Hepatocyte (in vitro differentiated cells): Measurements from ENCODE around the gene TFCP2L1. TPM values are rescaled to one million over a fixed set of nuclear protein-coding genes. Genes with fewer than 3 reads are reported as not detected.

ENCODE experiments used
- DNase-seq: peaks from one replicate; pipeline ENCODE4 v3.0.0-alpha.2; 2016; ENCODE audit warnings: low spot score
- H2AFZ ChIP-seq: fragments of 200-600 bp; sonication (generic); 2 replicates; pipeline ENCODE4 v1.6.0; 2016; ENCODE audit warnings: antibody characterized with exemption, mild to moderate bottlenecking
- H3K27ac ChIP-seq: fragments of 200-600 bp; sonication (generic); 2 replicates; pipeline ENCODE4 v1.5.1; 2016; ENCODE audit warnings: mild to moderate bottlenecking
- H3K27me3 ChIP-seq: fragments of 200-600 bp; sonication (generic); 2 replicates; pipeline ENCODE4 v1.6.1; 2016
- H3K36me3 ChIP-seq: fragments of 200-600 bp; sonication (generic); replicated peaks from 2 replicates; pipeline ENCODE4 v1.5.1; 2016; ENCODE audit warnings: low read depth; ENCODE audit not compliant: insufficient read depth
- H3K4me1 ChIP-seq: fragments of 200-600 bp; sonication (generic); 2 replicates; pipeline ENCODE4 v1.5.1; 2016; ENCODE audit warnings: mild to moderate bottlenecking, moderate library complexity; ENCODE audit not compliant: insufficient read depth
- H3K4me2 ChIP-seq: fragments of 200-600 bp; sonication (generic); 2 replicates; pipeline ENCODE4 v1.6.0; 2016
- H3K4me3 ChIP-seq: fragments of 200-600 bp; sonication (generic); 2 replicates; pipeline ENCODE4 v1.5.1; 2016; ENCODE audit warnings: mild to moderate bottlenecking
- H3K79me2 ChIP-seq: fragments of 200-600 bp; sonication (generic); 2 replicates; pipeline ENCODE4 v1.6.0; 2017; ENCODE audit warnings: mild to moderate bottlenecking
- H3K9me2 ChIP-seq: fragments of 200-600 bp; sonication (generic); replicated peaks from 2 replicates; pipeline ENCODE4 v1.6.0; 2017; ENCODE audit warnings: mild to moderate bottlenecking; ENCODE audit not compliant: insufficient read depth
- H3K9me3 ChIP-seq: fragments of 200-600 bp; sonication (generic); 2 replicates; pipeline ENCODE4 v1.5.1; 2016; ENCODE audit warnings: low read depth, mild to moderate bottlenecking
- H4K20me1 ChIP-seq: fragments of 200-600 bp; sonication (generic); 2 replicates; pipeline ENCODE4 v1.6.0; 2016; ENCODE audit warnings: mild to moderate bottlenecking; ENCODE audit not compliant: insufficient read depth, poor library complexity, severe bottlenecking
- CTCF ChIP-seq: fragments of 200-600 bp; sonication (generic); IDR thresholded peaks from 2 replicates; pipeline ENCODE4 v1.5.1; 2016; ENCODE audit warnings: antibody characterized with exemption, mild to moderate bottlenecking; ENCODE audit not compliant: poor library complexity
- EZH2 ChIP-seq: fragments of 200-600 bp; sonication (generic); IDR thresholded peaks from 2 replicates; pipeline ENCODE4 v1.6.1; 2016; ENCODE audit warnings: antibody characterized with exemption, mild to moderate bottlenecking, borderline replicate concordance
- EZH2phosphoT487 ChIP-seq: fragments of 200-600 bp; sonication (generic); IDR thresholded peaks from one replicate; pipeline ENCODE4 v1.6.1; 2018; ENCODE audit warnings: antibody characterized with exemption, mild to moderate bottlenecking, low read depth, moderate library complexity; ENCODE audit not compliant: unreplicated experiment, severe bottlenecking
- WGBS: methylation state at CpG from one replicate; pipeline ENCODE4 v1.1.6; 2016; ENCODE audit warnings: low lambda C conversion rate; ENCODE audit errors: missing lambda C conversion rate; 5-methylcytosine and 5-hydroxymethylcytosine counted together
- polyA plus RNA-seq: library from polyadenylated mRNA; unstranded; fragments of >200 nt; fragmentation: Nextera tagmentation; extraction: Ambion mirVana; gene quantifications from 2 replicates; pipeline ENCODE4 v1.2.1, GENCODE V29; 2016
- total RNA-seq: library from RNA; depleted of rRNA; stranded (reverse); fragments of >200 nt; gene quantifications from 2 replicates; pipeline ENCODE4 v1.2.3, GENCODE V29; 2014

TFCP2L1 gene
- total and polyA plus RNA-seq, 2 experiments from 2014 or later: 1.1 to 2.5 TPM

- Histone ChIP-seq H3K4me2 (no peak overlapping the region), H3K4me1 (no peaks in the 10 kb centered on the region), H3K9me2 (no peaks in the 10 kb centered on the region), H4K20me1 (no peaks in the 10 kb centered on the region), H3K4me3 (no peak overlapping the region), H3K9me3 (no peaks in the 10 kb centered on the region), H3K79me2 (no peaks in the 10 kb centered on the region), H3K27me3 (no peaks in the 10 kb centered on the region), H3K27ac (no peak overlapping the region), H2AFZ (no peak overlapping the region), H3K36me3 (no peaks in the 10 kb centered on the region)
- TF ChIP-seq EZH2phosphoT487 (no peak), EZH2 (no peak), CTCF (no peak)
- DNase-seq: no peak
- 91% methylated on average over 2 of the region's 2 CpGs for WGBS
Observed at GRCh38 chr2:121235542-121235941, 49.5 kb downstream of the TFCP2L1 start.

- no peaks in the 10 kb centered on the region for H4K20me1 ChIP-seq
- no peak overlapping the region for H2AFZ ChIP-seq
- H3K4me1 ChIP-seq: no peaks in the 10 kb centered on the region
- TF ChIP-seq CTCF (no peak), EZH2 (no peak), EZH2phosphoT487 (no peak)
- no peaks in the 10 kb centered on the region for H3K9me3 ChIP-seq
- no peaks in the 10 kb centered on the region for H3K36me3 ChIP-seq
- H3K4me2 ChIP-seq: no peak overlapping the region
- H3K9me2 ChIP-seq: no peaks in the 10 kb centered on the region
- H3K27ac ChIP-seq: no peak overlapping the region
- no peak for DNase-seq
- 90% methylated on average over 9 of the region's 9 CpGs for WGBS
- H3K4me3 ChIP-seq: no peak overlapping the region
- no peaks in the 10 kb centered on the region for H3K79me2 ChIP-seq
- no peaks in the 10 kb centered on the region for H3K27me3 ChIP-seq
Observed at GRCh38 chr2:121234791-121235190, 50.2 kb downstream of the TFCP2L1 start.

- Histone ChIP-seq H3K9me2 (no peaks in the 10 kb centered on the region), H3K4me3 (no peak overlapping the region), H3K27me3 (no peaks in the 10 kb centered on the region), H3K36me3 (no peaks in the 10 kb centered on the region), H2AFZ (no peak overlapping the region), H3K79me2 (no peaks in the 10 kb centered on the region), H3K9me3 (no peaks in the 10 kb centered on the region), H4K20me1 (no peaks in the 10 kb centered on the region), H3K27ac (no peak overlapping the region), H3K4me1 (no peaks in the 10 kb centered on the region), H3K4me2 (no peak overlapping the region)
- TF ChIP-seq EZH2 (no peak), EZH2phosphoT487 (no peak), CTCF (no peak)
- no peak for DNase-seq
- WGBS: 98% methylated on average over 7 of the region's 7 CpGs
Observed at GRCh38 chr2:121234144-121234543, 50.9 kb downstream of the TFCP2L1 start.
